SK-N-SH (cell line): ENCODE measurements around the gene SIRT2. TPM values are rescaled to one million over a fixed set of nuclear protein-coding genes. Genes with fewer than 3 reads are reported as not detected.

Experiments used
- ELF1 ChIP-seq: IDR thresholded peaks from 2 replicates; pipeline ENCODE4 v1.4.0; 2012
- EP300 ChIP-seq, 2 experiments: IDR thresholded peaks; 2 replicates each; pipeline versions ENCODE4 v1.4.0 to v1.6.1; 2012; ENCODE audit warnings: borderline replicate concordance in 1 of 2, low read depth in 1 of 2, low read length in 1 of 2
- FOSL2 ChIP-seq: IDR thresholded peaks from 2 replicates; pipeline ENCODE4 v1.4.0; 2012; ENCODE audit warnings: low read depth, mild to moderate bottlenecking, moderate library complexity, borderline replicate concordance
- GABPA ChIP-seq: IDR thresholded peaks from 2 replicates; pipeline ENCODE4 v1.4.0; 2012; ENCODE audit warnings: low read depth, mild to moderate bottlenecking
- MEF2A ChIP-seq: IDR thresholded peaks from 2 replicates; pipeline ENCODE4 v1.4.0; 2012; ENCODE audit warnings: low read depth, borderline replicate concordance
- MXI1 ChIP-seq: IDR thresholded peaks from 2 replicates; pipeline ENCODE4 v1.6.1; 2012; ENCODE audit warnings: mild to moderate bottlenecking, low read depth, low read length, improper control_type of control experiment
- NRF1 ChIP-seq: IDR thresholded peaks from 2 replicates; pipeline ENCODE4 v1.6.1; 2012; ENCODE audit warnings: low read depth, mild to moderate bottlenecking, low read length
- POLR2AphosphoS5 ChIP-seq: IDR thresholded peaks from 2 replicates; pipeline ENCODE4 v1.6.1; 2012; ENCODE audit warnings: low read depth, low read length
- RFX5 ChIP-seq: IDR thresholded peaks from 2 replicates; pipeline ENCODE4 v1.6.1; 2012; ENCODE audit warnings: mild to moderate bottlenecking, improper control_type of control experiment, low read length
- RXRA ChIP-seq: IDR thresholded peaks from 2 replicates; pipeline ENCODE4 v1.4.0; 2012; ENCODE audit warnings: low read depth, mild to moderate bottlenecking, borderline replicate concordance
- SMC3 ChIP-seq: IDR thresholded peaks from 2 replicates; pipeline ENCODE4 v1.6.1; 2012; ENCODE audit warnings: low read depth, low read length, improper control_type of control experiment
- TEAD4 ChIP-seq: IDR thresholded peaks from 2 replicates; pipeline ENCODE4 v1.4.0; 2012; ENCODE audit warnings: mild to moderate bottlenecking, borderline replicate concordance; ENCODE audit not compliant: insufficient read depth
- YY1 ChIP-seq: IDR thresholded peaks from 2 replicates; pipeline ENCODE4 v1.4.0; 2012; ENCODE audit warnings: low read depth, mild to moderate bottlenecking
- polyA plus RNA-seq, 3 experiments: library from polyadenylated mRNA; depleted of rRNA; stranded (reverse); fragments of >200 nt; gene quantifications; 2 replicates each; pipeline ENCODE4 v1.2.3, GENCODE V29; 2012
- TF ChIP-seq, protein P1 (sequence below): fragments of 150-350 bp; IDR thresholded peaks from 2 replicates; pipeline ENCODE4 v1.6.1; 2017; ENCODE audit warnings: antibody characterized with exemption, low read length, low read depth, borderline replicate concordance
- TF ChIP-seq, protein P2 (sequence below): IDR thresholded peaks from 2 replicates; pipeline ENCODE4 v1.4.0; 2012; ENCODE audit warnings: low read depth, borderline replicate concordance
- TF ChIP-seq, protein P3 (sequence below): IDR thresholded peaks from 2 replicates; pipeline ENCODE4; 2012
- TF ChIP-seq, protein P4 (sequence below): IDR thresholded peaks from 2 replicates; pipeline ENCODE4 v1.4.0; 2012; ENCODE audit warnings: low read depth, borderline replicate concordance

The SIRT2 gene
- polyA plus RNA-seq, 1 of the 3 experiments (the other 2 are of a cell fraction), result 39.3 TPM

DNA sequence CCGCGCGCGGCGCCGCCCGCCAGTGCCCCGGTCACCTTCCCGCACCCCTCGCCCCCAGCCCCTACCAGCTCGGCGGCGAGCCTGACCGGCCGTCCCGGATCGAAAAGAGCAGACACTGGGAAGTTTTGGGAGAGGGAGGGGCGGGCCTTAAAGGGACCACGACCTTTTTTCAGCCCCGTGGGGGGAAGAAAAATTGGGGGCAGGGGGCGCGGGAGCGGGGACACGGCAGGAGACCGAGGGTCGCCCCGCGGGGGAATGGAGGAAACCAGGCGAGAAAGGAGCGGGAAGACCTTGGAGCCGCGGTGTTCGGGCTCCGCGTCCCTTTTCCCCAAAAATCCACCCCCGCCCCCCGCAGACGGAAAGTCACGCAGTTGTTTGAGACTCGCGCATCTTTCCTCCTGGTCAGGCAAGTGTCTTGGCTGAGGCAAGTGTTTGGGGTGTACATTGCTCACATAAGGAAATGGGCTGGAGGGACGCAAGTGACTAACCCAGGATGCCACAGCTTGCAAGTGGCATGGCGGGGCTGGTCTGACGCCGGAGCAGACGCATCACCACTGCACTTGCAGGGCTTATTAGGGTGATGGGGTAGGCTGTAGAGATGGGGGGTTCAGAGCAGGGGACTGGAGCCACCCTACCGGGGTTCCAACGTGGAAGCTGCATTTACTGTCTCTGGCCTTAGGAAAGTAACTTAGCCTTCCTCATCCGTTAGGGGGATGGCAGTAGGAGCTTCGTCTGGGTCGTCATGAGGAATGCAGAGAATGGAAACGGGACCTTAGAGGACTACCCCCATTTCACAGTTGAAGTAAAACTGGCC lies 47.0 kb downstream of the SIRT2 start (continued):
- no peak for TF ChIP-seq POLR2AphosphoS5
- TF ChIP-seq GABPA, result no peak
- TF ChIP-seq, protein P1, sequence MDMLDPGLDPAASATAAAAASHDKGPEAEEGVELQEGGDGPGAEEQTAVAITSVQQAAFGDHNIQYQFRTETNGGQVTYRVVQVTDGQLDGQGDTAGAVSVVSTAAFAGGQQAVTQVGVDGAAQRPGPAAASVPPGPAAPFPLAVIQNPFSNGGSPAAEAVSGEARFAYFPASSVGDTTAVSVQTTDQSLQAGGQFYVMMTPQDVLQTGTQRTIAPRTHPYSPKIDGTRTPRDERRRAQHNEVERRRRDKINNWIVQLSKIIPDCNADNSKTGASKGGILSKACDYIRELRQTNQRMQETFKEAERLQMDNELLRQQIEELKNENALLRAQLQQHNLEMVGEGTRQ, result no peak
- no peak for TF ChIP-seq MEF2A
- peak; percentile 63; the same call in 1 of the 2 replicates for TF ChIP-seq MXI1
- no peak; the same call in 1 of the 2 replicates for TF ChIP-seq YY1
- TF ChIP-seq, protein P2, sequence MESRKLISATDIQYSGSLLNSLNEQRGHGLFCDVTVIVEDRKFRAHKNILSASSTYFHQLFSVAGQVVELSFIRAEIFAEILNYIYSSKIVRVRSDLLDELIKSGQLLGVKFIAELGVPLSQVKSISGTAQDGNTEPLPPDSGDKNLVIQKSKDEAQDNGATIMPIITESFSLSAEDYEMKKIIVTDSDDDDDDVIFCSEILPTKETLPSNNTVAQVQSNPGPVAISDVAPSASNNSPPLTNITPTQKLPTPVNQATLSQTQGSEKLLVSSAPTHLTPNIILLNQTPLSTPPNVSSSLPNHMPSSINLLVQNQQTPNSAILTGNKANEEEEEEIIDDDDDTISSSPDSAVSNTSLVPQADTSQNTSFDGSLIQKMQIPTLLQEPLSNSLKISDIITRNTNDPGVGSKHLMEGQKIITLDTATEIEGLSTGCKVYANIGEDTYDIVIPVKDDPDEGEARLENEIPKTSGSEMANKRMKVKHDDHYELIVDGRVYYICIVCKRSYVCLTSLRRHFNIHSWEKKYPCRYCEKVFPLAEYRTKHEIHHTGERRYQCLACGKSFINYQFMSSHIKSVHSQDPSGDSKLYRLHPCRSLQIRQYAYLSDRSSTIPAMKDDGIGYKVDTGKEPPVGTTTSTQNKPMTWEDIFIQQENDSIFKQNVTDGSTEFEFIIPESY, result no peak
- TF ChIP-seq, protein P3, sequence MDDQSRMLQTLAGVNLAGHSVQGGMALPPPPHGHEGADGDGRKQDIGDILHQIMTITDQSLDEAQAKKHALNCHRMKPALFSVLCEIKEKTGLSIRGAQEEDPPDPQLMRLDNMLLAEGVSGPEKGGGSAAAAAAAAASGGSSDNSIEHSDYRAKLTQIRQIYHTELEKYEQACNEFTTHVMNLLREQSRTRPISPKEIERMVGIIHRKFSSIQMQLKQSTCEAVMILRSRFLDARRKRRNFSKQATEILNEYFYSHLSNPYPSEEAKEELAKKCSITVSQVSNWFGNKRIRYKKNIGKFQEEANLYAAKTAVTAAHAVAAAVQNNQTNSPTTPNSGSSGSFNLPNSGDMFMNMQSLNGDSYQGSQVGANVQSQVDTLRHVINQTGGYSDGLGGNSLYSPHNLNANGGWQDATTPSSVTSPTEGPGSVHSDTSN, result no peak
- TF ChIP-seq, protein P4, sequence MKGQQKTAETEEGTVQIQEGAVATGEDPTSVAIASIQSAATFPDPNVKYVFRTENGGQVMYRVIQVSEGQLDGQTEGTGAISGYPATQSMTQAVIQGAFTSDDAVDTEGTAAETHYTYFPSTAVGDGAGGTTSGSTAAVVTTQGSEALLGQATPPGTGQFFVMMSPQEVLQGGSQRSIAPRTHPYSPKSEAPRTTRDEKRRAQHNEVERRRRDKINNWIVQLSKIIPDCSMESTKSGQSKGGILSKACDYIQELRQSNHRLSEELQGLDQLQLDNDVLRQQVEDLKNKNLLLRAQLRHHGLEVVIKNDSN, result no peak
- TF ChIP-seq SMC3, result no peak
- no peak for TF ChIP-seq RFX5
- no peak for TF ChIP-seq ELF1
- TF ChIP-seq NRF1, result no peak
- no peak for TF ChIP-seq RXRA
- no peak; the same call in 1 of the 2 replicates for TF ChIP-seq TEAD4
- TF ChIP-seq EP300 (IDR thresholded peaks at IDR 0.05; ENCODE audit: borderline replicate concordance in 1 of 2, low read depth in 1 of 2, low read length in 1 of 2), result peak in 1 of 2 experiments; percentile 6; a peak in 1 of 4 replicates
- TF ChIP-seq FOSL2, result no peak
